NCI-H524 treated with DMSO at 0.1 percent for 48 hours (cell line): Measurements from ENCODE around the gene PRORP.
"Not testable (repeated sequence)": the region's sequence is repeated elsewhere in the genome, so short reads cannot be mapped to it uniquely, and the experiment has no call there.

ENCODE experiments used
- DNase-seq: peaks from one replicate; lab custom pipeline; 2025; lab: John Stamatoyannopoulos, UW

PRORP gene

DNA sequence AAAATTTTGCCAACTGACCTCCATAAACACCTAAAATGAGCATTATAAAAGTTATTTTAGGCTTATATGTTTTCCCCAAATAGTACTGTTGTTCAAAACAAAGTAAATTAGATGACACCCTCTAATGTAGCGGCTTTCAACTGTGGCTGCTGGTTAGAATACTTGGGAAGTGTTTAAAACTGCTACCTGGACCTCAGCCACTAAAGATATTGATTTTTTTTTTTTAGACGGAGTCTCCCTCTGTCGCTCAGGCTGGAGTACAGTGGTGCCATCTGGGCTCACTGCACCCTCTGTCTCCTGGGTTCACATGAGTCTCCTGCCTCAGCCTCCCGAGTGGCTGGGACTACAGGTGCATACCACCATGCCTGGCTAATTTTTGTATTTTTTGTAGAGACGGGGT is 16.2 kb downstream of the PRORP start:
- DNase-seq = no peak

DNA sequence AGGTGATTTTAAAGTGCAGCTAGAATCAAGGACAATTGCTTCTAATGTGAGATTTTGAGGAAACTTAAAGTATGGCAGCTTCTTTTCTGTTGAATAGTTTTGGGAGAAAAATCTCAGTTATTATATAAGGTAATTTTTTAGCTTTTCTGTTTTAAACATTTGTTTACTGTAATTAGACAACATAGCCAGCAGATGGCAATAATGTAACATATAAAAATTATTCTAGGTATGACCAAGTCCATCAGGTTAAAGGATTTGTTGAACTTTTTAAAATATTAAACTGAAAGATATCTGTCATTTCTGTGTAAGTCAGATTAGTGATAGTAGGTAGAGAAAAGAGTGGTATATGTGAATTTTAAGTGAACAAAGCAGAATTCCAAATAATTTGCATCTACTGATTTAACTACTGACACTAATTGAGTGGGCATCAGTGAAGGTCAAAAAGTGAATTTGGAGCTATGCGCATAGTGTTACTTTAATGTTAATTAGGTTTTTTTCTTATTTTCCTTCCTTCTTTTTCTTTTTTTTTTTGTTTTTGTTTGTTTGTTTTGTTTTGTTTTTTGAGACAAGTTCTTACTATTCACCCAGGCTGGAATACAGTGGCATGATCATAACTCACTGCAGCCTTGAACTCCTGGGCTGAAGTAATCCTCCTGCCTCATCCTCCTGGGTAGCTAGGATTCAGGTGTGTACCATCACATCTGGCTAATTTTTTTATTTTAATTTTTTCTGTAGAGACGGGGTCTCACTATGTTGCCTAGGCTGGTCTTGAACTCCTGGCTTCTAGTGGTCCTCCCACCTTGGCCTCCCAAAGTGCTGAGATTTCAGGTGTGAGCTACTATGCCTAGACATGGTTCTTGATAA is 18.6 kb downstream of the PRORP start:
- DNase-seq = no peak

DNA sequence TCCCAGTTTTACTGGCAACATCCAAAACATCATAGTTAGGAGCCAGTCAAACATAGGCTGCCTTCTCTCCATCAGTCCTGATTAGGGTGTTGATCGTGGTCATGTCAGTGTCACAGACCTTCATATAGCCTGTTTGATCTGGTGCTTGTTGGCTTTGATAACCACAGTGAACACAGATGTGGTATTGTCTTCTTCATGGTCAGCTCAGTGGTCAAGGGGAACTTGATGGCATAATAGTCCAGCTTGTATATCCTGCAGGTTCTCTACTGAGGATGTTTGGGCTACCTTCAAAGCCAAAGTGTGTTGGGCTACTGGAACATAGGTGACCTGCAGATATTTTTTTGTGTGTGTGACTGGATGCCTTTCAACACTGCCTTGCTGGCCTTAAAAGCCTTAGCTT is 21.7 kb downstream of the PRORP start:
- no peak for DNase-seq

DNA sequence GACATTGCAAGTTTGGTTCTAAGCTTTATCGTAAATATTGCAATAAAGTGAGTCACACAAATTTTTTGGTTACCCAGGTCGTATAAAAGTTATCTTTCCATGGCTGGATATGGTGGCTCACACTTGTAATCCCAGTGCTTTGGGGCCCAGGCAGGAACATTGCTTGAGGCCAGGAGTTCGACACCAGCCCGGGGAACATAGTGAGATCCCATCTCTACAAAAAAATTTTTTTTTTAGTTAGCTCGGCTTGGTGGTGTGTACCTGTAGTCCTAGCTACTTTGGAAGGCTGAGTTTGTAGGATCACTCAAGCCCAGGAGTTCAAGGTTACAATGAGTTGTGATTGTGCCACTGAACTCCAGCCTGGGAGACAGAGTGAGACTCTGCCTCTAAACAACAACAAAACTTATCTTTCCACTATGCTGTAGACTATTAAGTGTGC is 24.4 kb downstream of the PRORP start:
- DNase-seq = no peak

DNA sequence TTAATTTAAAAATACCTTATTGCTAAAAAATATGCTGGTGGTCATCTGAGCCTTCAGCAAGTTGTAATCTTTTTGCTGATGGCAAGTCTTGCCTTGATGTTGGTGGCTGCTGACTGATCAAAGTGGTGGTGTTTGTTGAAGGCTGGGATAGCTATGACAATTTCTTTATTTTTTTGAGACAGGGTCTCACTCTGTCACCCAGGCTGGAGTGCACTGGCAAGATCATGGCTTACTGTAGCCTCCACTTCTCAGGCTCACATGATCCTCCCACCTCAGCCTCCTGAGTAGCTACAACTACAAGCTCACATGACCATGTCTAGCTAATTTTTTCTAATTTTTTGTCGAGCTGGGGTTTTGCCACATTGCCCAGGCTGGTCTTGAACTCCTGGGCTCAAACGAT is 24.8 kb downstream of the PRORP start:
- no peak for DNase-seq

DNA sequence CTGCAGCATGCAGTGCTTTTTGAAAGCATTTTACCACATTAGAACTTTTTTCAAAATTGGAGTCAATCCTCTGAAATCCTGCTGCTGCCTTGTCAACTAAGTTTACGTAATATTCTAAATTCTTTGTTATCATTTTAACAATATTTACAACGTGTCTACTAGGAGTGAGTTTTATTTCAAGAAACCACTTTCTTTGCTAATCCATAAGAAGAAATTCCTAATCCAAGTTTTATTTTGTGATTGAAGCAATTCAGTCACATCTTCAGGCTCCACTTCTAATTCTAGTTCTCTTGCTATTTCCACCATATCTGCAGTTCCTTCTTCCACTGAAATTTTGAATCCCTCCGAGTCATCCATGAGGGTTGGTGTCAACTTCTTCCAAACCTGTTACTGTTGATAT is 25.4 kb downstream of the PRORP start:
- DNase-seq = no peak

DNA sequence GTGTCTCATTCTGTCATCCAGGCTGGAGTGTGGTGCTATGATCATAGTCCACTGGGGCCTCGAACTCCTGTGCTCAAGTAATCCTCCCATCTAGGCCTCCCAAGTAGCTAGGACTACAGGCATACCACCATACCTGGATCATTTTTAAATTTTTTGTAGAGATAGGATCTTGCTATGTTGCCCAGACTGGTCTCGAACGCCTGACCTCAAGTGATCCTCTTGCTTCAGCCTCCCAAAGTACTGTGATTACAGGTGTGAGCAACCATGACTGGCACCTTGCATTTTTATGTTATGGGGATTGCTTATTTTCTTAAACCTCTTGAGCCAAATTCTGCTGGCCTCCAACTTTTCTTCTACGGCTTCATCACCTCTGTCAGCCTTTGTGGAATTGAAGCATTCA is 26.9 kb downstream of the PRORP start:
- no peak for DNase-seq

DNA sequence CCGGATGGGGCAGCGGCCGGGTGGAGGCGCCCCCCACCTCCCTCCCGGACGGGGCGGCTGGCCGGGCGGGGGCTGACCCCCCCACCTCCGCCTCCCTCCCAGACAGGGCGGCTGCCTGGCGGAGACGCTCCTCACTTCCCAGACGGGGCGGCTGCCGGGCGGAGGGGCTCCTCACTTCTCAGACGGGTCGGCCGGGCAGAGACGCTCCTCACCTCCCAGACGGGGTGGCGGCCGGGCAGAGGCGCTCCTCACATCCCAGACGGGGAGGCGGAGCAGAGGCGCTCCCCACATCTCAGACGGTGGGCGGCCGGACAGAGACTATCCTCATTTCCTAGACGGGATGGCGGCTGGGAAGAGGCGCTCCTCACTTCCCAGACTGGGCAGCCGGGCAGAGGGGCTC is 30.2 kb downstream of the PRORP start:
- DNase-seq = not testable (repeated sequence)

DNA sequence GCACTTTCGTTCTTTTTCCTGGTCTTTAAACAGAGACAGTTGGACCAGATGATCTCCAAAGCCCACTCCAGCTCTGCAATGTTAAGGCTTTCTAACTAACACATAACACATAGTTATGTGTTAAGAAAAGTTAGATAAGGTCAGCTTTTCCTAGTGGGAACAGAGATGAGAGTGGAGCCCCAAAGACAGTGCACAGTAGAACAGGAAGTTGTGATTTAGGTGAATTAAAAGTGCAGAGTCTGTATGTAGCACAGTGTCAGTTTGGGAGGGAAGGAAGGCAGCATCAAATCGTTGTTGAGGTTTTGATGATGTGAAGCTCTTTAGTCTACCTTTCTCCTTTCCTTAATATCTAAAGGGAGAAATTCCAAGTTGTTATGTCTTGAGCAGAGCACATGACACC is 31.7 kb downstream of the PRORP start:
- no peak for DNase-seq

DNA sequence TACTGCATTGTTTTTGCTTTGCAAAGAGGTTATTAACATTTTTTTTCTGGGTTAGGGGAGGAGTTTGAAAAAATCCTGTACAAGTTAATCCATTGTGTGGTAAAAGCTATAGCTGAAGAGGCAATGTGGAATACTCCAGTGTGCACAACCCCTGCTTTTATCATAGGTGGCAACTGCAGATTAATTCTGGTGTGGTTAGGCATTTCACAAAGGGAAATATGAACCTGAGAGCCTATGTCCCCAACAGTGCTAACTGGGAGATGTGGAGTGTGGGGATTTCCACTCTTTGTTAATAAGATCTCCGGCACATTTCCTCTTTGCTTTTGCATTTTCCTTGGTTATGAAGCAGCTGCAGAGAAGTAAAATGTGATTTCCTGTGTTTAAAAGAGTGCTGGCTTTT is 33.6 kb downstream of the PRORP start:
- DNase-seq = no peak

DNA sequence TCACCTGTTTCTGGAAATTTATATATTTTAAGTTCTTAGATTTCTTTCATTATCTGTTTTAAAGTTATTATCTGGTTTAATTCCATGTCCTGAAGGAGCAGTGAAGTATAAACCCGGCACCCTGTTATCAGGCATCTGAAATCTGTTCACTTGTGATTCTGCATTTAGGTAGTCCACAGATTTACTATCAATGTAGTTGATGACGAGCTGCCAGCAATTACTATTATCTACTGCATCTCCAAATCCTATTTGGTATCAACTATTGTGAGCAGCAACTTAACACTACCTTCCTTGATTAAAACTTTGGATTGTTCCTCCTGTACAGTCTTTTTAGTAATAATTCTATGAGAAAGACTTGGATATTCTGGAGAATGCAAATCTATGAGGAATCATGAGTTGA is 36.1 kb downstream of the PRORP start:
- no peak for DNase-seq

DNA sequence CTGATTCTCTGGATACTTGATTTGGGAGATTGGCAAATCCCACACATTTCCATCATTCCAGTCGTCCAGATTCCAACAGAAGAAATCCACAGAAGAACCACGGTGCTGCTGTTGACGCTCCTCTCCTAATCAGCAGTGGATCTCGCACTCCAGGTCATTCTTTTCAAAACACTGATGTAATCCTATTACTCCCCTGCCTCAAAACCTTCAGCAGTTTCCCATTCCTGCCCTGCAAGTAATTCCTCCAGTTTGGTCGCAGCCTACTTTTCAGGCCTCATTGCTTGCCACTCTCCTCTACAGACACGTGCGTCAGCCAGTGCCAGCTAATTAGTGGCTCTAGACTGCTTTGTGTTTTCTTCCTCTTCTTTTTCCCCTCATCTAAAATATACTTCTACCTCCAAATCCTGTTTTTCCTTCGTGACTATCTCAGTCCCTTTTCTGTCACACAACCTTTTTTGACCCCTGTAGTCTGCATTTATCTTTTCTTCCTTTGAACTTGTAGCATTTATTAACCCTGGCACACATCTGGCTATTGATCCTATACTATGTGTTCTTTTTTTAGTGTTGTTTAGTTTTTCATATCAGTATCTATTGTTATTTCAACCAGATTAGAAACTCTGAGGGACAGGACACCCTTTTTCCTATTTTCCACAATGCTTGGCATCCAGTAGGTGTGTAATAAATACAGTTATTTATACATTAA is 36.8 kb downstream of the PRORP start:
- DNase-seq = no peak

DNA sequence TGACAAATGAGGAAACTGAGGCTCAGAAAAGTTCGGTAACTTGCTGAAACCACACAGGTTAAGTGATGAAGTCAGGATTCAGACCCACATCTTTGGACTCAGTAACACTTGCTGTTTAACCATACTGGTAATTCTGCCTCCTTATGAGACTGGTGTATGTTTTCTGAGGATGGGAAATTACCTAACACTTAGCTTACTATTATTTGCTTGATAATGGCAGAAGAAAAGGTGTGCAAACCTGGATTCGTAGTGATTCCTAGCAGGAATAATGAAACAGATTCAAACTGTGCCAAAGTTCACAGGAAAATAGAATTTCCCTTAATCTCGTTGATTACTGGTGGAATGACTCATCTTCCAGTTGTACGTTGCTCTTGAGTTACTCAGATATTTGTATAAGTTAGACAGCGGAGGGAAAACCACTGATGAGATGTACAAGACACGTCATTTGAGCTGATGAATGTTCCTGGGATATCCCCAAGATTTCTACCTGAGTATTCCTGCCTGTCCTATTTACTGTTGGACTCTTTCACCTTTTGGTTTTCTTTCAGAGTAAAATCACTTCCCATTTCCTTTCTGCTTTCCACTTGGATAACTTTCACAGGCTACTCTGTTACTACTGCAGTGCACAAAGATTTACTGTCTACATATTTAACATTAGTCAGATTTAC is 37.5 kb downstream of the PRORP start:
- DNase-seq = no peak

DNA sequence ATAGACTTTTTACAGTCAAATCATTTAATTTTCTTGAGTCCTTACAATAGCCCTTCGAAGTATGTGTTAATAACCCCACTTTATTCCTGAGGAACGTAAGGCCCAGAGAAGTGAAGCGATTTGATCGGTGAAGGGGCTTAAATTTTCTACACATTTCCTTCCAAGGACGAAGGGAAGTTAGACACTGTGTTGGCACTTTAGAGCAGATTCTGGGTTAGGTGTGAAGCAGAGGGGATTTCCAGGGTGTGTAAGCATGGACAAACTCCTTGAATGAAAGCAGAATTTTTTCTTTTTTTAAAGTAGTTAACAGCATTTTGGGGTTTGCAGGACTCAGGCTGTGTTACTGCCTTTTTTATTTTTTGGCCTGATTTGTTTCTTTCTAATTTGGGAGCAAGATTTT is 38.9 kb downstream of the PRORP start:
- DNase-seq = no peak

DNA sequence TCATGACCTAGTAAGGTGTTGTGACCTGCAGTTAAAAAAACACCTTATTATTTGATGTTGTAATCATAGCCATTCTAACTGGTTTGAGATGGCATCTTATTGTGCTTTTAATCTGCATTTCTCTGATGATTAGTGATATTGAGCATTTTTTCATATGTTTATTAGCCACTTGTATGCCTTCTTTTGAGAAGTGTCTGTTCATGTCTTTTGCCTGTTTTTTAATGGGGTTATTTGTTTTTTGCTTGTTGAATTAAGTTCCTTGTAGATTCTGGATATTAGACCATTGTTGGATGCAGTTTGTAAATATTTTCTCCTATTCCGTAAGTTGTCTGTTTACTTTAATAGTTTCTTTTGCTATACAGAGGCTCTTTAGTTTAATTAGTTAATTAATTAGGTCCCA is 41.0 kb downstream of the PRORP start:
- no peak for DNase-seq

DNA sequence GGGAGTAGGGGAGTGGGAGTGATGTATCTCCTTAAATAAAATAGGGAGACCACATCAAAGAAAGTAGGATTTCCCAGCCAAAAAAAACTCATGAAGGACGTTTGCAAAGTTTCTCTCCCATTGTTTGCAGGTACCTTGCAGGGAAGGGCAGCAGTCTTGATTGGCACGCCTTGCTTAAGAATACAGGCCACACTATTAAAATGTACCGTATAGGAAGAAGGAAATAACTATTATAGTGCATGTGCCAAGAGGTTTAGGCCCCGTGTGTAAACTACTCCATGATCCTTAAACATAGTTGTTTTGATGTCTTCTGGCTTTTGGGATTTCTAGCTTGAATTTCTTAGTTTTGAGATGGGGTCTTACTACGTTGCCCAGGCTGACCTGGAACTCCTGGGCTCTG is 42.5 kb downstream of the PRORP start:
- DNase-seq = no peak

DNA sequence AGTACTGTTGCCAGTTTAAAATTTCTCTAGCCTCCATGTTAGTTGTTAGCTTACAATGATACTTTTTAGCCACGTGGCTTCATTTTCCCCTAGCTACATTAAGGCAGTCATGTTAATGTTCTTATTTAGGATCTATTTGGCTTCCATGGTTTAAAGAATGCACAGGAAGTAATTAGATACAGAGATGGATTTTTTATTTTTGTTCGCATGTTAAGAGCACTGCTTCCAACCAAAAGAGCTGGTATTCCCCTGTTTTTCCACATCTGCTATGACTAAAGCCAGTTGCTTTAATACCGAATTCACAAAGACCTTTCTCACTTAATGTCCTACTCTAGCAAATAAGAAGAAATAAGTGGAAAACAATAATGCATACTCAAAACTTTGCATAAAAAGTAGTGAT is 45.1 kb downstream of the PRORP start:
- no peak for DNase-seq
